ENCODE data around the gene FNDC3B.

Gene FNDC3B

GRCh38 chr3:172259726-172260248, 220.4 kb downstream of the FNDC3B start:
- Histone ChIP-seq H3K36me3 (ENCODE audit: insufficient read depth, low read length) (no peaks in the 10 kb centered on the region), H3K9me3 (ENCODE audit: low read length) (no peaks in the 10 kb centered on the region), H3F3A (ENCODE audit: insufficient read depth, low read length) (no peaks in the 10 kb centered on the region), H3K27me3 (ENCODE audit: insufficient read depth, low read length) (no peaks in the 10 kb centered on the region), H3K4me2 (ENCODE audit: low read length) (no peak overlapping the region), H3K4me1 (ENCODE audit: insufficient read depth, low read length, severe bottlenecking) (no peaks in the 10 kb centered on the region), H2AFZ (ENCODE audit: low read length) (no peak overlapping the region), H3K4me3 (ENCODE audit: low read depth, low read length, poor library complexity, severe bottlenecking) (no peak overlapping the region), H3K9me2 (ENCODE audit: low read depth, low read length) (no peaks in the 10 kb centered on the region), H3K9ac (ENCODE audit: low read length) (no peak overlapping the region), H4K20me1 (ENCODE audit: insufficient read depth, low read length) (no peaks in the 10 kb centered on the region), H3K79me2 (ENCODE audit: insufficient read depth, low read length) (no peaks in the 10 kb centered on the region), H3K27ac (ENCODE audit: low read depth, low read length, poor library complexity, severe bottlenecking) (no peak overlapping the region)
- no peak for TF ChIP-seq CTCF (IDR thresholded peaks at IDR 0.05; ENCODE audit: low read length)
- no peak for TF ChIP-seq EZH2 (IDR thresholded peaks at IDR 0.05; ENCODE audit: borderline replicate concordance, low read length)

GRCh38 chr3:172260381-172260780, 221.0 kb downstream of the FNDC3B start:
- no peak overlapping the region for H3K9ac ChIP-seq (ENCODE audit: low read length)
- no peaks in the 10 kb centered on the region for H3K36me3 ChIP-seq (ENCODE audit: insufficient read depth, low read length)
- H3F3A ChIP-seq (ENCODE audit: insufficient read depth, low read length) = no peaks in the 10 kb centered on the region
- H3K9me2 ChIP-seq (ENCODE audit: low read depth, low read length) = no peaks in the 10 kb centered on the region
- no peaks in the 10 kb centered on the region for H3K27me3 ChIP-seq (ENCODE audit: insufficient read depth, low read length)
- H3K4me3 ChIP-seq (ENCODE audit: low read depth, low read length, poor library complexity, severe bottlenecking) = no peak overlapping the region
- no peak overlapping the region for H3K27ac ChIP-seq (ENCODE audit: low read depth, low read length, poor library complexity, severe bottlenecking)
- no peak for TF ChIP-seq EZH2 (IDR thresholded peaks at IDR 0.05; ENCODE audit: borderline replicate concordance, low read length)
- TF ChIP-seq CTCF (IDR thresholded peaks at IDR 0.05; ENCODE audit: low read length) = no peak
- H2AFZ ChIP-seq (ENCODE audit: low read length) = no peak overlapping the region
- H3K4me1 ChIP-seq (ENCODE audit: insufficient read depth, low read length, severe bottlenecking) = no peaks in the 10 kb centered on the region
- no peak overlapping the region for H3K4me2 ChIP-seq (ENCODE audit: low read length)
- no peaks in the 10 kb centered on the region for H3K9me3 ChIP-seq (ENCODE audit: low read length)
- no peaks in the 10 kb centered on the region for H4K20me1 ChIP-seq (ENCODE audit: insufficient read depth, low read length)
- no peaks in the 10 kb centered on the region for H3K79me2 ChIP-seq (ENCODE audit: insufficient read depth, low read length)

GRCh38 chr3:172261054-172261453, 221.7 kb downstream of the FNDC3B start:
- H3K27ac ChIP-seq (ENCODE audit: low read depth, low read length, poor library complexity, severe bottlenecking) = no peak overlapping the region
- no peaks in the 10 kb centered on the region for H3K36me3 ChIP-seq (ENCODE audit: insufficient read depth, low read length)
- no peaks in the 10 kb centered on the region for H3K9me3 ChIP-seq (ENCODE audit: low read length)
- TF ChIP-seq EZH2 (IDR thresholded peaks at IDR 0.05; ENCODE audit: borderline replicate concordance, low read length) (no peak), CTCF (IDR thresholded peaks at IDR 0.05; ENCODE audit: low read length) (no peak)
- H3K9ac ChIP-seq (ENCODE audit: low read length) = no peak overlapping the region
- H3K27me3 ChIP-seq (ENCODE audit: insufficient read depth, low read length) = no peaks in the 10 kb centered on the region
- no peak overlapping the region for H2AFZ ChIP-seq (ENCODE audit: low read length)
- no peaks in the 10 kb centered on the region for H3K4me1 ChIP-seq (ENCODE audit: insufficient read depth, low read length, severe bottlenecking)
- no peaks in the 10 kb centered on the region for H3F3A ChIP-seq (ENCODE audit: insufficient read depth, low read length)
- H4K20me1 ChIP-seq (ENCODE audit: insufficient read depth, low read length) = no peaks in the 10 kb centered on the region
- no peak overlapping the region for H3K4me2 ChIP-seq (ENCODE audit: low read length)
- H3K9me2 ChIP-seq (ENCODE audit: low read depth, low read length) = no peaks in the 10 kb centered on the region
- no peaks in the 10 kb centered on the region for H3K79me2 ChIP-seq (ENCODE audit: insufficient read depth, low read length)
- H3K4me3 ChIP-seq (ENCODE audit: low read depth, low read length, poor library complexity, severe bottlenecking) = no peak overlapping the region

Data from OCI-LY1 (cell line).